ENCODE results near the gene SYT15. TPM values are rescaled to one million over a fixed set of nuclear protein-coding genes. Genes with fewer than 3 reads are reported as not detected.

The SYT15 gene
- total RNA-seq, 1 donor from 2014 or later = 1.4 TPM

GRCh38 chr10:46539596-46540411 is 39.1 kb upstream of the SYT15 start:
- Histone ChIP-seq H3K79me2 (ENCODE audit: insufficient read depth, low read length) (no peaks in the 10 kb centered on the region), H3K4me3 (ENCODE audit: insufficient read depth, low read depth, low read length) (no peak overlapping the region), H3K27ac (ENCODE audit: low read depth, low read length) (peak overlapping the region; percentile 51), H3K27me3 (ENCODE audit: insufficient read depth, low read length) (peaks cover 33% of the 10 kb centered on the region), H3K9me3 (ENCODE audit: insufficient read depth, low read depth, low read length) (no peaks in the 10 kb centered on the region), H3K9ac (ENCODE audit: low read length) (peak overlapping the region; percentile 46), H3K36me3 (ENCODE audit: insufficient read depth, low read length) (no peaks in the 10 kb centered on the region), H3K4me2 (ENCODE audit: low read length) (peak overlapping the region; percentile 47), H2AFZ (ENCODE audit: low read depth, low read length) (peak overlapping the region; percentile 7), H4K20me1 (ENCODE audit: insufficient read depth, low read length) (no peaks in the 10 kb centered on the region), H3K4me1 (ENCODE audit: insufficient read depth, low read length) (peaks cover 12% of the 10 kb centered on the region)
- DNase-seq (ENCODE audit: low read depth) = peak; percentile 69
- TF ChIP-seq EZH2 (IDR thresholded peaks at IDR 0.05; ENCODE audit: insufficient read depth, low read length) = no peak
- TF ChIP-seq, protein P1, sequence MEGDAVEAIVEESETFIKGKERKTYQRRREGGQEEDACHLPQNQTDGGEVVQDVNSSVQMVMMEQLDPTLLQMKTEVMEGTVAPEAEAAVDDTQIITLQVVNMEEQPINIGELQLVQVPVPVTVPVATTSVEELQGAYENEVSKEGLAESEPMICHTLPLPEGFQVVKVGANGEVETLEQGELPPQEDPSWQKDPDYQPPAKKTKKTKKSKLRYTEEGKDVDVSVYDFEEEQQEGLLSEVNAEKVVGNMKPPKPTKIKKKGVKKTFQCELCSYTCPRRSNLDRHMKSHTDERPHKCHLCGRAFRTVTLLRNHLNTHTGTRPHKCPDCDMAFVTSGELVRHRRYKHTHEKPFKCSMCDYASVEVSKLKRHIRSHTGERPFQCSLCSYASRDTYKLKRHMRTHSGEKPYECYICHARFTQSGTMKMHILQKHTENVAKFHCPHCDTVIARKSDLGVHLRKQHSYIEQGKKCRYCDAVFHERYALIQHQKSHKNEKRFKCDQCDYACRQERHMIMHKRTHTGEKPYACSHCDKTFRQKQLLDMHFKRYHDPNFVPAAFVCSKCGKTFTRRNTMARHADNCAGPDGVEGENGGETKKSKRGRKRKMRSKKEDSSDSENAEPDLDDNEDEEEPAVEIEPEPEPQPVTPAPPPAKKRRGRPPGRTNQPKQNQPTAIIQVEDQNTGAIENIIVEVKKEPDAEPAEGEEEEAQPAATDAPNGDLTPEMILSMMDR (IDR thresholded peaks at IDR 0.05; ENCODE audit: insufficient read depth, low read depth, low read length) = no peak
- H3K9me3 Mint-ChIP-seq (ENCODE audit: unreplicated experiment) = peaks cover 2% of the 10 kb centered on the region
- FAIRE-seq = peak; percentile 50
- peak overlapping the region; percentile 67 for H3K27ac Mint-ChIP-seq (ENCODE audit: unreplicated experiment)
- H3K4me1 Mint-ChIP-seq (ENCODE audit: low read depth, unreplicated experiment) = peaks cover 8% of the 10 kb centered on the region
- H3K4me3 Mint-ChIP-seq (ENCODE audit: unreplicated experiment) = peak overlapping the region; percentile 23
- peaks cover 36% of the 10 kb centered on the region for H3K27me3 Mint-ChIP-seq (ENCODE audit: low read depth, unreplicated experiment)
- peaks cover 1% of the 10 kb centered on the region for H3K36me3 Mint-ChIP-seq (ENCODE audit: low read depth, unreplicated experiment)

GRCh38 chr10:46540412-46541016 is 38.4 kb upstream of the SYT15 start:
- no peak for DNase-seq (ENCODE audit: low read depth)
- peaks cover 8% of the 10 kb centered on the region for H3K4me1 Mint-ChIP-seq (ENCODE audit: low read depth, unreplicated experiment)
- Histone ChIP-seq H4K20me1 (ENCODE audit: insufficient read depth, low read length) (no peaks in the 10 kb centered on the region), H3K4me3 (ENCODE audit: insufficient read depth, low read depth, low read length) (peak overlapping the region; percentile 7), H3K27ac (ENCODE audit: low read depth, low read length) (peak overlapping the region; percentile 51), H3K9me3 (ENCODE audit: insufficient read depth, low read depth, low read length) (no peaks in the 10 kb centered on the region), H3K4me2 (ENCODE audit: low read length) (peak overlapping the region; percentile 59), H2AFZ (ENCODE audit: low read depth, low read length) (peak overlapping the region; percentile 33), H3K9ac (ENCODE audit: low read length) (peak overlapping the region; percentile 46), H3K4me1 (ENCODE audit: insufficient read depth, low read length) (peaks cover 12% of the 10 kb centered on the region), H3K79me2 (ENCODE audit: insufficient read depth, low read length) (no peaks in the 10 kb centered on the region), H3K27me3 (ENCODE audit: insufficient read depth, low read length) (peaks cover 32% of the 10 kb centered on the region), H3K36me3 (ENCODE audit: insufficient read depth, low read length) (no peaks in the 10 kb centered on the region)
- H3K27me3 Mint-ChIP-seq (ENCODE audit: low read depth, unreplicated experiment) = peaks cover 36% of the 10 kb centered on the region
- no peak for FAIRE-seq
- TF ChIP-seq EZH2 (IDR thresholded peaks at IDR 0.05; ENCODE audit: insufficient read depth, low read length) = no peak
- TF ChIP-seq, protein P1 (IDR thresholded peaks at IDR 0.05; ENCODE audit: insufficient read depth, low read depth, low read length) = no peak
- peak overlapping the region; percentile 23 for H3K4me3 Mint-ChIP-seq (ENCODE audit: unreplicated experiment)
- H3K27ac Mint-ChIP-seq (ENCODE audit: unreplicated experiment) = peak overlapping the region; percentile 67
- H3K36me3 Mint-ChIP-seq (ENCODE audit: low read depth, unreplicated experiment) = peaks cover 2% of the 10 kb centered on the region
- peaks cover 2% of the 10 kb centered on the region for H3K9me3 Mint-ChIP-seq (ENCODE audit: unreplicated experiment)

All from astrocyte (in vitro differentiated cells and primary cell).